NB4 (cell line): ENCODE data around the gene TFG.

ENCODE experiments used
- MYC ChIP-seq: IDR thresholded peaks from 2 replicates; pipeline ENCODE4 v1.6.1; 2011; ENCODE audit warnings: low read depth, low read length
- POLR2A ChIP-seq: IDR thresholded peaks from 2 replicates; pipeline ENCODE4 v1.6.1; 2011; ENCODE audit warnings: mild to moderate bottlenecking; ENCODE audit not compliant: insufficient read length; ENCODE audit errors: extremely low read depth
- TF ChIP-seq, protein P1 (sequence below): IDR thresholded peaks from one replicate; pipeline ENCODE4 v1.5.1; 2012; ENCODE audit warnings: low read depth, low read length
- TF ChIP-seq, protein P2 (sequence below): IDR thresholded peaks from 2 replicates; pipeline ENCODE4 v1.6.1; 2011; ENCODE audit warnings: low read depth, low read length

DNA sequence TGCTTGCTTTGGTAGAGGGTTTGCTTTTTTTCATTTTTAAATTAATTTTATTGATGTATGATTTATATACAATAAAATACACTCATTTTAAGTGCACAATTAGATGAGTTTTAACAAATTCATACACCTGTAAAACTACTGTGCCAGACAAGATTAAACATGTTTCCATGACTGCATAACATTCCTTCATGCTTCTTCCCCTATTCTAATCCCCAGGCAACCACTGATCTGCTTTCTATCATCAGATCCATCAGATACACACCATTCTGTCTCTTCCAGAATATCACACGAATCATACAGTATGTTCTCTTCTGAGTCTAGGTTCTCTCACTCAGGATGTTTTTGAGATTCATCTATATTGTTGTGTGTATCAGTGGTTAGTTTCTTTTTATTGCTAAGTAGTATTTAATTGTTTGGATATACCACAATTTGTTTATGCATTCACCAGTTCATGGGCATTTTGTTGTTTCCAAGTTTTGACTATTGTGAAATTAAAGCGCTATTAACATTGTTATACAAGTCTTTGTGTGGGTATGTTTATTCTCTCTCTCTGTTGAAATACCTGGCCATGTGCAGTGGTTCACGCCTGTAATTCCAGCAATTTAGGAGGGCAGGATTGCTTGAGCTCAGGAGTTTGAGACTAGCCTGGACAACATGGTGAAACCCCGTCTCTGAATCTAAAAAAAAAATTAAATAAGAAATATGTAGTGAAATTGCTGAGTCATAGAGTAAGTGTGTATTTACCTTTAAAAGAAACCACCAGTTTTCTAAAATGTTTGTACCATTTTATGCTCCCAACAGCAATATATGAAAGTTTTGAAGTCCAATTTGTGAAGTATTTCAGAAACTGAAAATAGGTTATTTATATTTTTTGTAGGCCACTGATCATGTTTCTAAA lies 7.0 kb upstream of the TFG start:
- TF ChIP-seq, protein P1, sequence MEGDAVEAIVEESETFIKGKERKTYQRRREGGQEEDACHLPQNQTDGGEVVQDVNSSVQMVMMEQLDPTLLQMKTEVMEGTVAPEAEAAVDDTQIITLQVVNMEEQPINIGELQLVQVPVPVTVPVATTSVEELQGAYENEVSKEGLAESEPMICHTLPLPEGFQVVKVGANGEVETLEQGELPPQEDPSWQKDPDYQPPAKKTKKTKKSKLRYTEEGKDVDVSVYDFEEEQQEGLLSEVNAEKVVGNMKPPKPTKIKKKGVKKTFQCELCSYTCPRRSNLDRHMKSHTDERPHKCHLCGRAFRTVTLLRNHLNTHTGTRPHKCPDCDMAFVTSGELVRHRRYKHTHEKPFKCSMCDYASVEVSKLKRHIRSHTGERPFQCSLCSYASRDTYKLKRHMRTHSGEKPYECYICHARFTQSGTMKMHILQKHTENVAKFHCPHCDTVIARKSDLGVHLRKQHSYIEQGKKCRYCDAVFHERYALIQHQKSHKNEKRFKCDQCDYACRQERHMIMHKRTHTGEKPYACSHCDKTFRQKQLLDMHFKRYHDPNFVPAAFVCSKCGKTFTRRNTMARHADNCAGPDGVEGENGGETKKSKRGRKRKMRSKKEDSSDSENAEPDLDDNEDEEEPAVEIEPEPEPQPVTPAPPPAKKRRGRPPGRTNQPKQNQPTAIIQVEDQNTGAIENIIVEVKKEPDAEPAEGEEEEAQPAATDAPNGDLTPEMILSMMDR = no peak
- TF ChIP-seq POLR2A (no peak), MYC (no peak)
- TF ChIP-seq, protein P2, sequence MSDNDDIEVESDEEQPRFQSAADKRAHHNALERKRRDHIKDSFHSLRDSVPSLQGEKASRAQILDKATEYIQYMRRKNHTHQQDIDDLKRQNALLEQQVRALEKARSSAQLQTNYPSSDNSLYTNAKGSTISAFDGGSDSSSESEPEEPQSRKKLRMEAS = no peak
